ENCODE data around the gene SPA17. TPM values are rescaled to one million over a fixed set of nuclear protein-coding genes. Genes with fewer than 3 reads are reported as not detected.

Gene SPA17
- total RNA-seq, 1 experiment from 2014 or later, result 5.4 TPM

GRCh38 chr11:124633355-124633754, 40.3 kb upstream of the SPA17 start:
- H3K4me1 Mint-ChIP-seq (ENCODE audit: low read depth, unreplicated experiment), result no peaks in the 10 kb centered on the region
- H3K36me3 Mint-ChIP-seq (ENCODE audit: insufficient read depth, unreplicated experiment), result peaks cover 17% of the 10 kb centered on the region
- TF ChIP-seq CTCF (IDR thresholded peaks at IDR 0.05; ENCODE audit: unreplicated experiment), result no peak
- CTCF ChIA-PET, result no interaction called here
- no peak overlapping the region for H3K4me3 Mint-ChIP-seq (ENCODE audit: low read depth, unreplicated experiment)
- BruUV-seq (replicated peaks), result no TSS peak
- H3K9me3 Mint-ChIP-seq (ENCODE audit: low read depth, unreplicated experiment), result no peaks in the 10 kb centered on the region
- no peak overlapping the region for H3K27ac Mint-ChIP-seq (ENCODE audit: unreplicated experiment)
- no peak for DNase-seq
- H3K27me3 Mint-ChIP-seq (ENCODE audit: unreplicated experiment), result no peaks in the 10 kb centered on the region
- intact Hi-C loops (cut with micrococcal nuclease; ENCODE audit: unreplicated experiment), result no loop called here

GRCh38 chr11:124635932-124636331, 37.8 kb upstream of the SPA17 start:
- BruUV-seq (replicated peaks), result TSS peak; percentile 64
- H3K36me3 Mint-ChIP-seq (ENCODE audit: insufficient read depth, unreplicated experiment), result peaks cover 7% of the 10 kb centered on the region

GRCh38 chr11:124638500-124638899, 35.2 kb upstream of the SPA17 start:
- no peak for TF ChIP-seq CTCF (IDR thresholded peaks at IDR 0.05; ENCODE audit: unreplicated experiment)

More at GRCh38 chr11:124635932-124636331, 37.8 kb upstream of the SPA17 start:
- TF ChIP-seq CTCF (IDR thresholded peaks at IDR 0.05; ENCODE audit: unreplicated experiment), result no peak
- DNase-seq, result no peak
- CTCF ChIA-PET, result no interaction called here
- H3K27ac Mint-ChIP-seq (ENCODE audit: unreplicated experiment), result no peak overlapping the region
- no peak overlapping the region for H3K4me3 Mint-ChIP-seq (ENCODE audit: low read depth, unreplicated experiment)
- H3K9me3 Mint-ChIP-seq (ENCODE audit: low read depth, unreplicated experiment), result no peaks in the 10 kb centered on the region
- no peaks in the 10 kb centered on the region for H3K4me1 Mint-ChIP-seq (ENCODE audit: low read depth, unreplicated experiment)
- no peaks in the 10 kb centered on the region for H3K27me3 Mint-ChIP-seq (ENCODE audit: unreplicated experiment)
- intact Hi-C loops (cut with micrococcal nuclease; ENCODE audit: unreplicated experiment), result no loop called here

GRCh38 chr11:124639186-124639585, 34.5 kb upstream of the SPA17 start:
- CTCF ChIA-PET, result no interaction called here
- Mint-ChIP-seq H3K27me3 (ENCODE audit: unreplicated experiment) (no peaks in the 10 kb centered on the region), H3K36me3 (ENCODE audit: insufficient read depth, unreplicated experiment) (peaks cover 7% of the 10 kb centered on the region), H3K4me1 (ENCODE audit: low read depth, unreplicated experiment) (no peaks in the 10 kb centered on the region), H3K4me3 (ENCODE audit: low read depth, unreplicated experiment) (no peak overlapping the region), H3K9me3 (ENCODE audit: low read depth, unreplicated experiment) (no peaks in the 10 kb centered on the region), H3K27ac (ENCODE audit: unreplicated experiment) (no peak overlapping the region)
- no TSS peak for BruUV-seq (replicated peaks)
- DNase-seq, result no peak
- TF ChIP-seq CTCF (IDR thresholded peaks at IDR 0.05; ENCODE audit: unreplicated experiment), result no peak
- intact Hi-C loops (cut with micrococcal nuclease; ENCODE audit: unreplicated experiment), result no loop called here

More at GRCh38 chr11:124638500-124638899, 35.2 kb upstream of the SPA17 start:
- BruUV-seq (replicated peaks), result no TSS peak
- Mint-ChIP-seq H3K36me3 (ENCODE audit: insufficient read depth, unreplicated experiment) (peaks cover 7% of the 10 kb centered on the region), H3K27me3 (ENCODE audit: unreplicated experiment) (no peaks in the 10 kb centered on the region), H3K27ac (ENCODE audit: unreplicated experiment) (no peak overlapping the region), H3K4me3 (ENCODE audit: low read depth, unreplicated experiment) (no peak overlapping the region), H3K4me1 (ENCODE audit: low read depth, unreplicated experiment) (no peaks in the 10 kb centered on the region), H3K9me3 (ENCODE audit: low read depth, unreplicated experiment) (no peaks in the 10 kb centered on the region)
- intact Hi-C loops (cut with micrococcal nuclease; ENCODE audit: unreplicated experiment), result no loop called here
- CTCF ChIA-PET, result no interaction called here
- DNase-seq, result no peak
